ENCODE measurements around the gene BRWD1.

DNA sequence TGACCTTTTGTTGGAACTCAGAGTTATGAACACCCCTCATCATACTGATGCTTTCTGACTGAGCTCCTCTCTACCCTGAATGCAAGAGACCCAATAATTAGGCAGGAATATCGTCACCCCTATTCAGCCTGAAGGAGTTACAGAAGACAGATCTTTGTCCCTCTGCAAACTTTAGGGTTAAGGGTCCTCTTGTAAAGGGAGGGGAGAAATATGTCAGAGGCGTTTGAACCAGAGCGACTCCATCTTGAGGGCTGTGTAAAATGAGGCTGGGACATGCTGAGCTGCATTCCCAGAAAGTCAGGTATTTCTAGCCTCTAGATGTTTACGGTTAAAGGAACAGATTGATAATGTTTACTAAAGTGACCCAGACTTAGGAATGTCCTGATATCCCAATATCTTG, 46.0 kb upstream of the BRWD1 start:
- TF ChIP-seq, protein P1, sequence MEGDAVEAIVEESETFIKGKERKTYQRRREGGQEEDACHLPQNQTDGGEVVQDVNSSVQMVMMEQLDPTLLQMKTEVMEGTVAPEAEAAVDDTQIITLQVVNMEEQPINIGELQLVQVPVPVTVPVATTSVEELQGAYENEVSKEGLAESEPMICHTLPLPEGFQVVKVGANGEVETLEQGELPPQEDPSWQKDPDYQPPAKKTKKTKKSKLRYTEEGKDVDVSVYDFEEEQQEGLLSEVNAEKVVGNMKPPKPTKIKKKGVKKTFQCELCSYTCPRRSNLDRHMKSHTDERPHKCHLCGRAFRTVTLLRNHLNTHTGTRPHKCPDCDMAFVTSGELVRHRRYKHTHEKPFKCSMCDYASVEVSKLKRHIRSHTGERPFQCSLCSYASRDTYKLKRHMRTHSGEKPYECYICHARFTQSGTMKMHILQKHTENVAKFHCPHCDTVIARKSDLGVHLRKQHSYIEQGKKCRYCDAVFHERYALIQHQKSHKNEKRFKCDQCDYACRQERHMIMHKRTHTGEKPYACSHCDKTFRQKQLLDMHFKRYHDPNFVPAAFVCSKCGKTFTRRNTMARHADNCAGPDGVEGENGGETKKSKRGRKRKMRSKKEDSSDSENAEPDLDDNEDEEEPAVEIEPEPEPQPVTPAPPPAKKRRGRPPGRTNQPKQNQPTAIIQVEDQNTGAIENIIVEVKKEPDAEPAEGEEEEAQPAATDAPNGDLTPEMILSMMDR (IDR thresholded peaks at IDR 0.05 in 8 of 11, conservative IDR thresholded peaks at IDR 0.05 in 3 of 11), result no peak
- no peak for TF ChIP-seq POLR2A (IDR thresholded peaks at IDR 0.05)
- TF ChIP-seq POLR2AphosphoS5 (IDR thresholded peaks at IDR 0.05), result no peak
